GM21619 (cell line): ENCODE data around the gene NAV2.

Source experiments
- ATAC-seq: cut with Tn5 transposase; IDR thresholded peaks from one replicate; pipeline ENCODE4 v1.9.1; 2021; ENCODE audit not compliant: unreplicated experiment

Gene NAV2

DNA sequence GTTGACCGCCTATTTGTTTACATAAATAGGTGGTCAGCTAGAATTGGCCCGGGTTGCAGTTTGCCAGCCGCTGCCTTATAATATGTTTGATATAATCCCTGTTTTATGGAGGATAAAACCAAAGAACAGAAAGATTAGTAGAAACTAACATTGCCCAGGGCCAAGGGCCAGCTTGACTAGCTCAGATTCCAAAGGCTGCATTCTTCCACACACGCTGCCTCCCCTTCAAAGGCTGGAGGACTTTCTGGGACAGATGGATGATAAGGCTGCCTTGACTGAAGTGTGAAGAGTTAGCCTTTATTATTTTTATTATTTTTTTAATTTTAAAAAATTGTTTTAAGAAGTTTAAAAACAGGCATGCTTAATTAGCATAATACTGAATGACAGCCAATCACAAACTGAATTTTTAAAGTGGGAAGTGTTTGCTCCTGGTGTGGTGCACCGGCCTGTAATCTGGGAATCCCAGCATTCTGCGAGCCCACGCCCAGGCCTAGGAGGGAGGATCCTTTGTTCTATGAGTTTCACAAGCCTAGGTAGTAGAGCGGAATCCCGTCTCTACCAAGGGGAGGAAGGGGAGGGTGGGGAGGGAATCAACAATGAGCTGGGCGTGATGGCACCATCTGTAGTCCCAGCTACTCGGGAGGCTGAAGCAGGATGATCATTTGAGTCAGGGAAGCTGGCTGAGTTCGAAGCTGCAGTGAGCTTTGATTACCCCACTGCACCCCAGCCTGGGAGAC is 114.9 kb downstream of the NAV2 start:
- no peak for ATAC-seq

DNA sequence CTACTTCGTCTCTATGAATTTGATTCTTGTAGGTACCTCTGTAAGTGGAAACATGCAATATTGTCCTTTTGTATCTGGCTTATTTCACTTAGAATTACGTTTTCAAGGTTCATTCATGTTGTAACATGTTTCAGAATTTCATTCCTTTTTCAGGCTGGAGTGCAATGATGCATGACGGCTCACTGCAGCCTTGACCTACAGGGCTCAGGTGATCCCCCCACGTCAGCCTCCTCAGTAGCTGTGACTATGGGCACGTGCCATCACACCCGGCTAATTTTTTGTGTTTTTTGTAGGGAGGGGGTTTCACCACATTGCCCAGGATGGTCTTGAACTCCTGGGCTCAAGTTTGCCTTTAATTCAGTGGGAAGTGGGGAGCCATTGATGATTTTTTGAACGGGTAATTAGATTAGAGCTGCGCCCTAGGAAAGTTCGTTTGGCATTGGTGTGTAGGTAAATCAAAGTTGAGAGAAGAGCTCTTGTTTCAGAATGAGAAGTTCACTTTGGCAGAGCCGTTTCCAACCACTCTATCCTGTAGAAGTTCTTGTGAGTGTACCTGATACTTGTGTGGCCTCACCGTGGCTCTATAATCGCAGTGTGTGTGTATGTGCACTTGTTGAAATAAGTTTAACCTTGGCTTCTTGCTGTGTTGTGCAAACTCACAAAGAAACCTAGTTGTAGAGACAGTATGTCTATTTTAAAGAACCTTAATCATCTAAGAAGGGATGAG is 115.9 kb downstream of the NAV2 start:
- no peak for ATAC-seq

DNA sequence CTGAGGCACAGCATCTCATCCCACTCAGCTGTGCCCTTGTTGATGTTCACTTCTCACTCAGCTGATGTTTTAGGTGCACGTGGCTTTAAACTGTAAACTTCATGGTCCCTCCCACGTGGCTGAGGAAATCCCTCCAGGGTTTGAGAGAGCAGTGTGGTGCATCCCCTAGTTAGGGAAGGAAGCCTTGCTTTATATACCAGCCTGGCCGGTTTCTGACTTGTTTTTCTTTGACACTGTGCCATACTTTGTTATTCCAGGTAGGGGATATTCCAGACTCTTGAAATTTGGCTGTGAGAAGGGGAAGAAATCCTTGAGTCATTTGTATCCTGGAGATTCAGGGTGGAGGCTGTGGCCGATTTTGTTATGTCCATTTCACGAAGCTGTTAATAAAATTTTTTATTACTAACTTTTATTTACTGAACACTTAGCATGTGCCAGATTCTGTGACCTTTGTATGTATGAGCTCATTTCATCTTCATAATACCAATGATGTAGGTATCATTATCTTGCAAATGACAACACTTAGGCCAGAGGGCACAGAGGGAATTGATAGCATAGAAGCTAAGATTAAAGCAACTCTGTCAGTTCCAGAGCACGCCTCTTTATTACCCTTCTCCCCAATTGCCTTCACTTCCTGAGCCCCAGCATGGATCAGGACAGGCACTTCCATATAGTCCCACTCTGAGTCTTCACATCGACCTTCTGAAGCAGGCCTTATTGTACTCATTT is 116.6 kb downstream of the NAV2 start:
- ATAC-seq: no peak

DNA sequence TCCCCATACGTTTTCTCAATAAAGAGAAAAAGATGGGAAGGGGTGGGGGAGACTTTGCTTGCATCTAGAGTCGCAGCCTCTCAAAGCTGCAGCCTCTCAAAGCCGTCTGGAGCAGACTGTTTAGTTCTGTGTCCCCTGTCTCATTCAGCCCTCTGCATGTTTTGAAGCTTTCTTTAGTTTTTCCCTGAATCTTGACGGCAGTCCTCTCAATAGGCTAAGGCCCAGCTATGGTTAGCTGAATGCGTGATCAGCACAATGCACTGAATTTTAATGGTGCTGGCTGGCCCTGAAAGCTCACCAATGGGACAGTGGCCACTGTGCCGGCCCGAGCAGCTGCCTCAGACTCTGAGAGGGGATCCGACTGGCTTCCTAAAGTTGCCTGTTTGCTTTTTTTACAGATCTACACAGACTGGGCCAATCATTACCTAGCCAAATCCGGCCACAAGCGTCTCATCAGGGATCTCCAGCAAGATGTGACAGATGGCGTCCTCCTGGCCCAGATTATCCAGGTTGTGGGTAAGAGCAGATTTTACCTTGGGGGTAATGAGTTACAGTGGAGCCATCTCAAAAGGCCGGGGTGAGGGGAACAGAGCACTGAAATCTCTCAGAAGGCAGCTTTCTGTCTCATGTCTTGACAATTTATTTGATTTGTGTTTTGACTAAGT is 119.6 kb downstream of the NAV2 start:
- no peak for ATAC-seq

DNA sequence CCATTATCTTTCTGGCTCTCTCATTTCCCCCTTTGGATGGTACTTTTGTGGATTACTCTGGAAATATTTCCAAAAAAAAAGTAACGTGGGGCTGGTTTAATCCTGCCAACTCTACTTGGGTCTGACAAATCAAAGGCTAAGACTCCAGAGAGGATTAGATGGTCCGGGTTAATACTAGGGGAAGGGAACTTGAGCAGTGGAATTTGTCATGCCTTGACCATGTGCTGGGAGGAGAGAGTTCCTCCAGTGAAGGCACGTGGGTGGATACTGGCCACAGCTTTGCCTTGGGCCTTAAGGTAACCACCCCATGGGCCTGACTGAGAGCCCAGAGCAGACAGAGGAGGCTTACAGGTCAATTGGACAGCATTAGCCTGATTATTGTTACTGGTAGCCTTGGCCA is 120.3 kb downstream of the NAV2 start:
- ATAC-seq: no peak

DNA sequence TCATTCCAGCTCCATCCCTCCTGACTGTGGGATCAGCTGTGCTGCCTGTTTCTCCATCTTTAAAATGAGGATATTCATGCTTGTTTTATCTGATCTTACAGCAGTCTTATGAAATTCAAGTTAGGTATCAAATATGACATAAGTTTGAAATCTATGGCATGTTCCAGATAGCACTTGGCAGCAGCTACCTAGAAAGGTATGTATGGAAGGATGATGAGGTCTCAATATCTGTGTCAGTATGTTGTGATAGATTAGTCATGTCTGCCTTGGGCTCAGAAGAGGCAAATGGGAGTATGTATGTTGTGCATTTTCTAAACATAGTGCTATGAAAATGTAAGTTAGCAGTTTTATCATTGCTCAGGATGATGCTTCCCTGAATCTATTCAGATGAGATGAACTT is 122.1 kb downstream of the NAV2 start:
- no peak for ATAC-seq

DNA sequence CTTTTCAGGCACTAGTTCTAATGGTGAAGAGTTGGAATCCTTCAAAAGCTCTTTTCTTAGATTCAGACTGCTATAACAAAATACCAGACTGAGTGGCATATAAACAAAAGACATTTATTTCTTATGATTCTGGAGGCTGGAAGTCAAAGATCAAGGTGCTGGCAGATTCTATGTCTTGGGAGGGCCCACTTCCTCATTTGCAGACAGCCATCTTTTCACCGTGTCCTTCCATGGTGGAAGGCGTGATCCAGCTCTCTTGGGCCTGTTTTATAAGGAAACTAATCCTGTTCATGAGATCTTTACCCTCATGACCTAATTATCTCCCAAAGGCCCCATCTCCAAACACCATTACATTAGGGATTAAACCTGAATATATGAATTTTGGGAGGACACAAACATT is 124.0 kb downstream of the NAV2 start:
- no peak for ATAC-seq

DNA sequence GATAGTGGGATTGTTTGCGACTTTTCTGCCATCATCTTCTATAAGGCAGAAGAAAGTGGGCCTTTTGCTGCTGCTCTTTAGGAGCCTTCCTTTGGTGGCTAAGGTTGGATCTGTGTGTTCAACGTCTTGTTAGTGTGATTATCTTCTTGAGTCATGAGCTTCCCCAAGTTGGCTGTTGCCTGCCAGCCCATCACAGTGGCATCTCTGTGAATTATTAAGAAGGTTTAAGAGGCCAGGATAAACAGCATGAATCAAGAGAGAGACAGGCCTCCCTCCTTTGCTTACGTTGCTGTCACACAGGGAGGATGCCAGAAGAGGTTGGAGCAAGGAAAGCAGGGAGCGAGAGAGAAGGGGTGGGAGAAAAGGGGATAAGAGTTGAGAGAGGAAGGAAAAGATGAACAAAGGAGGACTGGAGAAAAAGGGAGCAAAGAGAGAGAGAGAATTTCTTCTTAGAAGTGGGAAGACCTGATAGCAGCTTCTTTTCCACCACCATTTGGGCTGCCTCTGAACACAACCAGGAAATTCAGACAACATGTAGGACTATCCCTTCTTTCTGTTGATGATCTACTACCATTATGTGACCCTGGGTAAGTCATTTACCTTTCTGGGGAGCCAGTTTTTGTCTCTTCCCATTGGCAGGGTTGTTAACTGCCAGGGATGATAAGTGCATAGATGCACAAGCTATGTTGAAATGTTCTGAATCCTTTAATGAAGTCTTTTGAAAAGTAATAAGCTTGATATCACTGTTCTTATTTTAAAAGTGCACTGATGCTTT is 126.5 kb downstream of the NAV2 start:
- ATAC-seq: no peak

DNA sequence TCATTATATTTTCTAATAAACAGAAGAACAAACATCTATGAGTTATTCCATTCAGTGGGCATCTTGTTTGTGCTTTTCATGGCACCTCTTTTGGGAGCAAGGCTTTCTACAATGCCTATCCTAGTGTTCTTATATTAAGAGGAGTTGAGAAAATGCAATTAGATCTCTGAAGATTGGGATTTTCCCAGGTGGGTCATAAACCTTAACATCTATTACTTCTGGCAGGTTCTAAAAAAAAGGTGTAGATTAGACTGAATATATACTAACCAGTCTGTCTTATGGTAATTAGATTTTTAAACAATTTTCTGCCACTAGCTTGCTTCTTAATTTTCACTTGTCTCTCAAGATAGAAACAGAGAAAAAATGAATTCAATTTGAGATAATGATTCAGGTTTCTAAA is 128.3 kb downstream of the NAV2 start:
- no peak for ATAC-seq

DNA sequence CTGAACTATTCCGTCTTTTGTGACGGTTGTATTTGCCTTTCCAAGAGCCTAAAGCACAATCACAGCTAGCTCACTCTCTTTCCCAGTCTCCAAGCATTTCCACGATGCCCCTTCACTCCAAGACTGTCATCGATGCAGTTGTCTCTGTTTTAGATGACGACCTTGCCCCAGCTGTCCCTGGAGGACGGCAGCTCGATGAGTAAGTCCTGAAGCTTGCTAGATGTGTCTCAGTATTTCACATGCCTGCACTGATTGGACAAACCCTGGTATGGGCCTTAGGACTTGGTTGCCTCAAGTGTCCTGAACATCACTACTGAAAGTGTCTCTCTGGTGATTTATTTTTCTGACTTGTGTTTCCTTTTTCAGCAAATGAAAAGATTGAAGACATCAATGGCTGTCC is 129.9 kb downstream of the NAV2 start:
- no peak for ATAC-seq

DNA sequence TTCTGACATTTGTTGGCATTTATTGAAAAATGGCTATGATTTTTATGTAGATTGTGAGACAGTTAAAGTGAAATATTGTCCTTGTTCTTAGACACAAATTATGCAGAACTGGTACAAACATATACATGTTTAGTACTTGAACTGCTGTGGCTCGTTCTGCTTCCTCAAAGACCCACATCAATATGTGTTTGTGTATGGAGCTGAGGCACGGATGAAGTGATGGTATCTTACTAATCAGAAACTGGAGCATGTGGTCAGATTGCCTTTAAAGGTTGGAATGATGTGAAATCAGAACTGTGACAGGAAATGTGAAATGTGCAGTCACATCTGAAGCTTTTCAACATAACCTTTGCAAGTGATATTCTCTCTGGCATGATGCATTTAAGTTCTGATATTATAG is 130.4 kb downstream of the NAV2 start:
- ATAC-seq: no peak

DNA sequence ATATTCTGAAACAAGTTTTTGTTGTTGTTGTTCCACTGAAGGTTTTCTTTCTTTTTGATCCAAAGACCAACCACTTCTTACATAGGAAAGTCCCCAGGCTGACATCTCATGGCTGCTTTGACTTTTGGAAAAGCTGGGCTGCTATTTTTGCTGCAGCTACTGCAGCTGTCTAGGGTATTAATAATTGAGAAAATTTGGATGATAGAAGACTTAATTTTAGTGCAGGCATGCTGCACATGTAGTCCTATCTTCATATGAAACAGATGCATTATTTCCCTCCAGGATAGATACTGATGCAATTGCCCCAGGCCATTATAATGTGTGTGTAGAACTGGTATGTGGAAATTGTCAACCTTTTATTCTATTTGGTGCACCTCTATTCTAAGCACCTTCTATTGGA is 131.4 kb downstream of the NAV2 start:
- ATAC-seq: no peak

DNA sequence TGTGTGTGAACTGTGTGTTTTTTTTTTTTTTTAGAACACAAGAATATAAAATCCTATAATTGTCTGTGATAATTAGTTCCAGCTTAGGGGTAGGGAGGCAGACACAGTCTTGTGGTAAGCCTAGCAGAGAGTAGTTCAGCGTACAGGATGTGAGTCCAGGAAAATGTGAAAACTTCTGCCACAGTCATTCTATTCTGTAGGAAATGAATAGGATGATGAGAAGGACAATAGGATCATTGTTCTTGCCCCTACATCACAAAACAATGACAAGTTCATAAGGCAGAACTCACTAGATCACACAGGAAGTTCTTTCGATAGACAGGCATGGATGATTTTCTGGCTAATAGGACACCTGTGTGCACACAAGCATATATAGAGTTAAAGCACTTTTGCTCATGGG is 132.2 kb downstream of the NAV2 start:
- no peak for ATAC-seq

DNA sequence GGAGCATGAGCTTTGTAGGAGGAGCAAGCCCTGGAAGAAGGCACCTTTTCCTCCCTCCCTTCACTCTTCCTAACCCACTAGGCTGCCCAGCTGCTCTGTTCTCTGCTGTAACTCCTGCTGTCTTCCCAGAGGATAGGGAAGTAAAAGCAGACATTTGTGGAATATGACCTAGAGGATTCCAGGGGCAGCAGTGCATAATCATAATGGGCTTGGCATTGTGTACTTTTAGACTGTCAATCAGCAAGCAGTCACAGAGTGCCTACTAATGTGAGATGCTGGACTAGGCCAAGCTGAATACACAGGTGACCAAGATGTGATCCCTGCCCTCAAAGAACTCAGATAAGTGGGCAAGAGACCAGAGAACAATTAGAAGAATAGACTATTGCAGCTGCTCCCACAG is 133.0 kb downstream of the NAV2 start:
- ATAC-seq: no peak

DNA sequence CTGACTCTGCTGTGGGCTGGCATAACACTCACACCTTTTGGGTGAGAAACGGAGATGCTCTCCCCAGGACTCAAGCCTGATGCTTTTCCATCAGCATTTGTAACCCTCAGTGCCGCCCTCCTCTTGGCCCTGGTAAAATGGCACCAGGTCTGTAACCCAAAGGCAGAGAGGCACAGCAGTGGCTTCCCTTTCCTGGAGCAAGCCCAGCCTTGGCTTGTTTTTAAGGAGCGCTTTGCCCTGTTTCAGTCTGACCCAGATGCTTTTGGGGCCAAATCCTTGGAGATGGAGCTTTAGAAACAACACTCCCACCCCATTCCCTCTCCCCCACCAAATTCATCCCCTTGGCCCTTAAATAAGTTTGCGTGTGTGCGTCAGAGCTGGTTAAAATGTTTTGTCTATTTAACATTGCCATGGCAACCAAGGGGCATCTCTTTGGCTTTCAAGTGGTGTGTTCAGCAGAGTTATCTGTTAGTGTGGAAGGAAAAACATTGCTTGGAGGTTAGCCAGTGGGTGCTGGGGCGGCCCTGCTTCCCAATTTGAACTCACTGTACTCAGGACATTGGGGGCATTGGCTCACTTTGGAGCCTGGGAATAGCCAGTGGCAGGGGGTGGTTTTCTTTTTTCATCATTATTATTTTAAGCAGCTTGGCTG is 134.1 kb downstream of the NAV2 start:
- ATAC-seq: no peak

DNA sequence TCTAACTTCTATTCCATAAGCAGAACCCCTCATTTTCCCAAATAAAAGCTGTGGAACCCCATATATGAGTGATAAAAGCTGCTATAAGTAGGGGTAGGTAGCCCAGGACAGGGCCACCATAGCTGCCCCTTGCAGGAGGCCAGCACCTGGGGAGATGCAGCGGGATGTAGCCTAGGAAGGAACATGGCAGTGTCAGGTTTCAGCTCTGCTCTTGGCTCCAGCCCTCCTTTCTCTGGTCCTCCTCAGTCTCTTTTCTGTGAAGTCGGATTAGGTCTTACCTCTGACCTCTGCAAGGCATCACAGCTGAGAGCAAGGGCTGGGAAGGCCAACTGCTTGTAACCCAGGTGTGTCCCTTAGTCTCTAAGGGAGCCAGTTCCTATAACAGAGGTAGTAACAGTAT is 135.6 kb downstream of the NAV2 start:
- ATAC-seq: no peak

DNA sequence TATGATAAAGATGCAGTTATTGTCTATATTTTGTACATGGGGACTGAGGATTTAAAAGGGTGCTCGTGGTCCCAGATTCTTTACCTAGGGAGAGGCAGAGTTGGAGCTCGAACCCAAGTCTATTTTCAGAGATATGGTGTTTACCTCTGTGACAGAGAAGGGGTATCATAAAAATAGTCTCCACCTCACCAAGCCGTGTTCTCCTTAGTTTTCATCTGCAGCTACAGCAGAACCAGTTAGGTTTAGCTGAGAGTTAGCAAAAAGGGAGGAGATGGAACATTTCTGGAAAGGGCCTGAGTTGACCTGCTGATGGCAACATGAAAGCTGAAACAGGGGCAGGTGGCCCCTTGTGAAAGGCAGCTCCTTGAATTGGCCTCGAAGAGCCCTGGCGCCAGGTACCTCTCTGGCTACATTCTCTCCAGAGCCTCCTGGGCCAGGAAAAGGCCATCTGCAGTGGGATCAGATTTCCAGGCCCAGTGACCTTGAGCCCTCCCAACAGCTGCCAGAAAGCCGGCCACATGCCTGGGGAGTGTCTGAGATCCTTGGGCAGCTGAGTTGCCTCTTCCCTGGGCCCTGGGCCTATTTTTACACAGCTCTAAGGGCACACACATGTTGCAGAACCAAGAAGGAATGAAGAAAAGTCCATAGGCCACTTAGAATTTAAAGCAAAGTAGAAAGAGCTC is 136.6 kb downstream of the NAV2 start:
- ATAC-seq: no peak

DNA sequence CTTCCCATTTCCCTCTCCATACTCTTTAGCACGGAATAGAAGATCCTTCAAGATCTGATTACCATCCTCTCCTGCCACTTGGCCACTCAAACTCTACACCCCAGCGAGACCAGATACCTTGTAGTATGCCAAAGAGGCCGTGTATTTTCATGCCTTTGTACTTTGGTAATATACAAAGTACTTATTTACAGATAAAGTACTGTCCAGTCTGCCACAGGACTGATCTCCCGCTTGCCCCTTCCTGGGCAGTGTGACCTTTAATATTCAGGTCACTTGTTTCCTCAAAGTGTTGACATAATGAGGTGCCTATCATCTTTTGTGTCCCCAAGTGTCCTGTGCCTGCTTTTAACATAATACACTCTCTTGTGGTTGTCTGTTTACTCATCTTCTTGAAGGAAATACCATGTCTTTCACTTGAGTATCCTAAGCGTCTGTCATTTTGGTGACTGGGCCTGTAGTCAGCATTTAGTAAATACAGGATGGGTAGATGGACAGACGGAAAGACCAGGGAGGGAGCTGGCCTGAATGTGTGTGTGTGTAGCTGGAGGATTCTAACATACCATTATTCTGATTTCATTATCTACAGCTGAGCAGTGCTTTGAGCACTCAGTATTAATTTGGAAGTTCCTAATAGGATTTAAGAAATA is 137.4 kb downstream of the NAV2 start:
- ATAC-seq: no peak

DNA sequence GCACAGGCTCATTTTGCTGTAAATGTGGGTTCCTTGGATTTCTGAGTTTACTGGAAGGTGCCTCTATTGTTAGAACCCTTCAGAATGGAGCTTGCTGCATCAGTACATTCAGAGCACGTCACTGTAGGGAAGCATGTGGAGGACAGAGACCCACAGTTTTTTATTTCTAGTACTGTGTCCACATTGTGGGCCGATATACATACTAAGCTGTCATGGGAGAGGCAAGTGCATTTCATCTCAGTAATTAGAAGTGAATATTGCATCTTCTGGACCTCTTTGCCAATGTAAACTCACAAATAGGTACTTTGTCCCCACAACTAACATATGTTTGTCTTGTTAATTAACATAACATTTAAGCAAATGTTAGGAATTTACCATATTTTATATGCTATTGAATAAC is 139.7 kb downstream of the NAV2 start:
- ATAC-seq: no peak
